ENCODE measurements around the gene ANAPC5.
"Not testable (repeated sequence)": the region's sequence is repeated elsewhere in the genome, so short reads cannot be mapped to it uniquely, and the experiment has no call there.

ANAPC5 gene

DNA sequence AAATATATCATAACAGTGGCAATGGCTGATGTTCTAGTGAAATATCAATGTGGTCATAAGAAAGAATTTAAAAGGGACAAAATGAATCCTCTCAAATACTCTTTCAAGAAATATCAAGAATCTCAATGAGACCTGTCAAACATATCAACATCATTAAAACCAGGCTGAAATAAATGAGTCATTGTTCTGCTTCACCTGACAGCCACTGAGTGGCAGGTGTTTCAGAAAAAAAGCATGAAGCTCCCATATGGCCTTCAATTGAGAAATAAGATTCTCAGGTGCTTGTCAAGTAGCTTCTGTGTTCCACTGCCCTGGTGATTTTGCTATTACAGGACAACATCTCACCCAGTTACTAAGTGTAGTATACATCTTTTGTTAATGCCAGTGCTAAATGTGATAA lies 21.5 kb downstream of the ANAPC5 start:
- Histone ChIP-seq H3K9ac (ENCODE audit: low read depth, low read length) (no peak overlapping the region), H3K27ac (ENCODE audit: low read length) (no peak overlapping the region), H3K4me1 (ENCODE audit: insufficient read depth, low read length) (no peaks in the 10 kb centered on the region), H3K36me3 (ENCODE audit: insufficient read depth, low read depth, low read length) (peaks cover 90% of the 10 kb centered on the region), H3K4me3 (ENCODE audit: low read length) (no peak overlapping the region), H3K9me3 (ENCODE audit: insufficient read depth, low read depth, low read length) (no peaks in the 10 kb centered on the region), H3K27me3 (ENCODE audit: insufficient read depth, low read length) (no peaks in the 10 kb centered on the region)

DNA sequence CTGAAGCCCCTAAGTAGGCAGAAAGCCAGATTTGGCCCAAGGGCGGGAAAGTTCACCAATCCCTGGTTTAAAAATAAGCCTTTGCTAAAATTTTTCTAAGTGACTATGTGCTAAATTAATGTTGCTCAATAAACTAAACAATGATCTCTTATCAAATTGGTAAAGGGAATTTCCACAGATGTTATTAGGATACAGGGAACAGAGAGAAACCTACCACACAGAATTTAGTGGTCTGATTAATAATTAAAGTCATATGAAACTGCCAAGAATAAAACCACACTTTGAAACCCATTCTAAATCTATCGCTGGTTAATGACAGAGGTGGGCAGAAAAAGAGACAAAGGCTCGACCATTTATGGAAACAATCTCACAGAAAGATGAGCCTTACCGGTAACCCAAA lies 22.0 kb downstream of the ANAPC5 start:
- Histone ChIP-seq H3K36me3 (ENCODE audit: insufficient read depth, low read depth, low read length) (peaks cover 89% of the 10 kb centered on the region), H3K4me1 (ENCODE audit: insufficient read depth, low read length) (no peaks in the 10 kb centered on the region), H3K4me3 (ENCODE audit: low read length) (no peak overlapping the region), H3K9me3 (ENCODE audit: insufficient read depth, low read depth, low read length) (no peaks in the 10 kb centered on the region), H3K9ac (ENCODE audit: low read depth, low read length) (no peak overlapping the region), H3K27me3 (ENCODE audit: insufficient read depth, low read length) (no peaks in the 10 kb centered on the region), H3K27ac (ENCODE audit: low read length) (no peak overlapping the region)

DNA sequence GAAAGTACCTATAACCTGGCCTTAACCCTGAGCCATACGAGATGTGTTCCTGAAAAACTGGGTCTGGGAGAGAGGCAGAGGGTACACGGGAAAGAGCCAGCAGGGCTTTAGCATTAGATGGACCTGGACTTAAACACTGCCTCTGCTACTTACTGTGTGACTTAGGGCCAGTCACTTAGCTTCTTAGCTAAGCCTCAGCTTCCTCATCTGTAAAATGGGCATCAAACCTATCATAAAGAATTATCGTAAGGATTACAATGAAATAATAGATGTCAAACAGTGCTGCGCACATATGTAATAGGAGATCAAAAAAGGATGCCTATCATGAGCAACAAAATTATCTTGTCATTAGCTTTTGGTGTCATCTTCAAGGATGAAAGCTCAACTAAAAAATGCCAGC lies 23.6 kb downstream of the ANAPC5 start:
- Histone ChIP-seq H3K27ac (ENCODE audit: low read length) (no peak overlapping the region), H3K4me1 (ENCODE audit: insufficient read depth, low read length) (no peaks in the 10 kb centered on the region), H3K9ac (ENCODE audit: low read depth, low read length) (no peak overlapping the region), H3K36me3 (ENCODE audit: insufficient read depth, low read depth, low read length) (peaks cover 93% of the 10 kb centered on the region), H3K4me3 (ENCODE audit: low read length) (no peak overlapping the region), H3K9me3 (ENCODE audit: insufficient read depth, low read depth, low read length) (no peaks in the 10 kb centered on the region), H3K27me3 (ENCODE audit: insufficient read depth, low read length) (no peaks in the 10 kb centered on the region)

DNA sequence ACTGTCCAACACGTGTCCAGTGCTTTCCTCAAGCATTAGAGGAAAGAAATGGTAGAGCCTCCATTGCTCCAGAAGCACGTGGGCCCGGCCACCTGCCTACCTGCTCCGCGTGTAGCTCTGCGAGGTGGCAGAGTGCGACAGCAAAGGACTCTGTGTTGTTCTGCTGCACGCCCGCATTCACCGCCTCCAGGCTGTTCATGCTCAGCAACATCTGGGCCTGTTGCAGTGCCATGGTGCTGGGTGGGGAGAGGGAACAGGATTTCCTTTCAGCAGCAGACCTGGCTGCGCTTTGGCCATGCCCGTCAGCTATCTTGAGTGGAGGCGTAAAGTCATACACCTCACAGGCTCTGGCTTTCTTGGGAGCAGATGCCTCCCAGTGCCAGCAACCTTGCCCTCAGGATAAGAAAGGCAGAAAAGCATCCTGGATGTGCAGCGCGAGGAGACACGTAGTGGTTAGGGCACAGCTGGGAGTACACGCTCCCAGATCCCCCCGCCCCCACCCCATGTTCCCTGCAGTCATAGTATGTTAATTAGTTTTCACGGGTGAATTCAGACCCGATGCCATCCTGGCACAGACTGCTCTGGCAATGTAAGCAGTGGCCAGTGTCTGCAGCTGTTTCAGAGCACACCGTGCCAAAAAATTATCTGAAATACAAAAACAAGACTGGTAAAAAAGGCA lies 25.1 kb downstream of the ANAPC5 start:
- H3K9ac ChIP-seq (ENCODE audit: low read depth, low read length): no peak overlapping the region
- H3K27me3 ChIP-seq (ENCODE audit: insufficient read depth, low read length): no peaks in the 10 kb centered on the region
- no peak overlapping the region for H3K27ac ChIP-seq (ENCODE audit: low read length)
- H3K36me3 ChIP-seq (ENCODE audit: insufficient read depth, low read depth, low read length): peaks cover 95% of the 10 kb centered on the region
- no peaks in the 10 kb centered on the region for H3K4me1 ChIP-seq (ENCODE audit: insufficient read depth, low read length)
- H3K9me3 ChIP-seq (ENCODE audit: insufficient read depth, low read depth, low read length): no peaks in the 10 kb centered on the region
- no peak overlapping the region for H3K4me3 ChIP-seq (ENCODE audit: low read length)

DNA sequence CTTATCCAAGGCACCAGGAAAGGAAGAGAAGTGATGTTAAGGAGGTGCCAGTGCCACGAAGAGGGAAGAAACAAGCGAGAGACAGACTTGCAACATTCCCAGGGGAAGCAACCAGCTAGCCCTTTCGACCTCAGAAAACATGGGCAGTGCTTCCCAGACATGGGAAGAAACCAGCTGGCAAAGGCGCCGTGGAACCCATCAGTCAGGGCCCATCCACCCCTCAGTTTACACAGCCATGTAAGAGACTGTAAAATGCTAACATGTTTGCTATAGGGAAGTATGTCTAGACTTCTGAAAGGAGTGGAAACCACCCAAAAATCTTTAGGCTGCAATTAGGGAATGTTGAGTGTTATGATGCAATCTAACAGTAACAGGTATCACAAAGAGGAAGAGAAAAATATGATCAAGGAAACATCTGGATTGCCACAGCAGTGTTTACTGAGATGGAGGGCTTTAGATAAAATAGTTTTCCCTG lies 26.3 kb downstream of the ANAPC5 start:
- Histone ChIP-seq H3K4me3 (ENCODE audit: low read length) (no peak overlapping the region), H3K9me3 (ENCODE audit: insufficient read depth, low read depth, low read length) (no peaks in the 10 kb centered on the region), H3K4me1 (ENCODE audit: insufficient read depth, low read length) (no peaks in the 10 kb centered on the region), H3K9ac (ENCODE audit: low read depth, low read length) (no peak overlapping the region), H3K36me3 (ENCODE audit: insufficient read depth, low read depth, low read length) (peaks cover 84% of the 10 kb centered on the region), H3K27me3 (ENCODE audit: insufficient read depth, low read length) (no peaks in the 10 kb centered on the region), H3K27ac (ENCODE audit: low read length) (no peak overlapping the region)

DNA sequence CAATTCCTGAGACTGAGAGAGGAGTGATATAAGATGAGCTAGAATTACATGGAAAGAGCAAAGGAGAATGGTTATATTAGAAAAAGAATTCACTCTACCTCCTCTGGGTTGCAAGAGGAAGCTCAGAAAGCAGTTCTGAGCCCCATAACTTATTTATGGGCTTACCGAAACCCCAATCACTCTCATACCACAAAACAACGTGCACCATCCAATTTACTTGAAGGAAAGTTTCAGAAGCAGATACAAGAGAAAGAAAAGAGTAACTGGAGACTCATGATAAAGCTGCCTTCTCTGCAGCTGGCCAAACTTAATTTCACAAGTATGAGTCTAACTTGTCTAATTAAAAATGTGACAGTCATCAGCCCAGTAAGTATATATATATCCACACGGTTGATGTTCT lies 28.3 kb downstream of the ANAPC5 start:
- Histone ChIP-seq H3K27me3 (ENCODE audit: insufficient read depth, low read length) (no peaks in the 10 kb centered on the region), H3K36me3 (ENCODE audit: insufficient read depth, low read depth, low read length) (peaks cover 77% of the 10 kb centered on the region), H3K9ac (ENCODE audit: low read depth, low read length) (no peak overlapping the region), H3K27ac (ENCODE audit: low read length) (no peak overlapping the region), H3K4me1 (ENCODE audit: insufficient read depth, low read length) (no peaks in the 10 kb centered on the region), H3K4me3 (ENCODE audit: low read length) (no peak overlapping the region), H3K9me3 (ENCODE audit: insufficient read depth, low read depth, low read length) (no peaks in the 10 kb centered on the region)

DNA sequence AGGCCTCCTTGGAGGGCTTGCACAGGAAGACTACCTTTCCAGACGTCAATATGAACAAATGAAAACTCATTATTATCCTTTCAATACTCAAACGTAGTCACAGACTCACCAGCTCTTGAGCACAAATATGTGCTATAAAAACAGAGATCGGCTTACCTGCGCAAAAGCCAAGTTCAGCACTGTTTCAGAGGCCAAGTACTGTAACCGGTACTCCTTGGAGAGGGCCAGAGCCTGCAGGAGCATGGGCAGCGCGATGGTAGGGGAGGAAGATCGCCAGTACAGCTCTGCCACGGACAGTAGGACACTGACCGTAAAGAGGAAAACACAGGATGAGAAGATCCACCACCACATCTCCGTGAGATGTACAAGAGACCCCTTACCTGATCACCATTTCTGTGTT lies 34.1 kb downstream of the ANAPC5 start:
- H3K36me3 ChIP-seq (ENCODE audit: insufficient read depth, low read depth, low read length): peaks cover 46% of the 10 kb centered on the region
- no peaks in the 10 kb centered on the region for H3K27me3 ChIP-seq (ENCODE audit: insufficient read depth, low read length)
- H3K9ac ChIP-seq (ENCODE audit: low read depth, low read length): no peak overlapping the region
- no peak overlapping the region for H3K4me3 ChIP-seq (ENCODE audit: low read length)
- H3K4me1 ChIP-seq (ENCODE audit: insufficient read depth, low read length): no peaks in the 10 kb centered on the region; the same call in 1 of the 2 replicates
- no peak overlapping the region for H3K27ac ChIP-seq (ENCODE audit: low read length)
- H3K9me3 ChIP-seq (ENCODE audit: insufficient read depth, low read depth, low read length): no peaks in the 10 kb centered on the region

DNA sequence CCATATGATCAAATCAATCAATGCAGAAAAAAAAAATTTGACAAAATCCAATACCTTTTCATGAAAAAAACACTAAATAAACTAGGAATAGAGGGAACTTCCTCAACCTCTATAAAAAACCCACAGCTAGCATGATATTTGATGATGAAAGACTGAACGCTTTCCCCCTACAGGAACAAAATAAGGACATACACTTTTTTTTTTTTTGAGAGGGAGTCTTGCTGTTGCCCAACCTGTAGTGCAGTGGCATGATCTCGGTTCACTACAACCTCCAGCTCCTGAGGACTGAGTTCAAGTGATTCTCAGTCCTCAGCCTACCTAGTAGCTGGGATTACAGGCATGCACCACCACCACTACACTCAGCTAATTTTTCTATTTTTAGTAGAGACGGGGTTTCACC lies 37.8 kb downstream of the ANAPC5 start:
- Histone ChIP-seq H3K36me3 (ENCODE audit: insufficient read depth, low read depth, low read length) (peaks cover 56% of the 10 kb centered on the region), H3K4me3 (ENCODE audit: low read length) (no peak overlapping the region), H3K9me3 (ENCODE audit: insufficient read depth, low read depth, low read length) (no peaks in the 10 kb centered on the region), H3K4me1 (ENCODE audit: insufficient read depth, low read length) (no peaks in the 10 kb centered on the region; the same call in 1 of the 2 replicates), H3K27ac (ENCODE audit: low read length) (no peak overlapping the region), H3K9ac (ENCODE audit: low read depth, low read length) (no peak overlapping the region), H3K27me3 (ENCODE audit: insufficient read depth, low read length) (no peaks in the 10 kb centered on the region)

DNA sequence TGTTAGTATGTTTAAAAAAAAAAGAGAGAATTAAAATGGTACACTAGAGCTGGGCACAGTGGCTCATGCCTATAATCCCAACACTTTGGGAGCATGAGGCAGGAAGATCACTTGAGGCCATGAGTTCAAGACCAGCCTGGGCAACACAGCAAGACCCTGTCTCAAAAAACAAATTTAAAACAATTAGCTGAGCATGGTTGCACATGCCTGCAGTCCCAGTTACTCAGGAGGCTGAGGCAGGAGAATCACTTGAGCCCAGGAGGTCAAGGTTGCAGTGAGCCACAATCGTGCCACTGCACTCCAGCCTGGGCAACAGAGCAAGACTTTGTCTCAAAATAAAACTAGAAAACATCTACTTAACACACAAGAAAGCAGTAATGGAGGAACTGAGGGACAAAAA lies 42.0 kb downstream of the ANAPC5 start:
- H3K9me3 ChIP-seq (ENCODE audit: insufficient read depth, low read depth, low read length); H3K27ac ChIP-seq (ENCODE audit: low read length); H3K9ac ChIP-seq (ENCODE audit: low read depth, low read length); H3K4me1 ChIP-seq (ENCODE audit: insufficient read depth, low read length); H3K27me3 ChIP-seq (ENCODE audit: insufficient read depth, low read length); H3K4me3 ChIP-seq (ENCODE audit: low read length): not testable (repeated sequence)
- H3K36me3 ChIP-seq (ENCODE audit: insufficient read depth, low read depth, low read length): peaks cover 38% of the 10 kb centered on the region

DNA sequence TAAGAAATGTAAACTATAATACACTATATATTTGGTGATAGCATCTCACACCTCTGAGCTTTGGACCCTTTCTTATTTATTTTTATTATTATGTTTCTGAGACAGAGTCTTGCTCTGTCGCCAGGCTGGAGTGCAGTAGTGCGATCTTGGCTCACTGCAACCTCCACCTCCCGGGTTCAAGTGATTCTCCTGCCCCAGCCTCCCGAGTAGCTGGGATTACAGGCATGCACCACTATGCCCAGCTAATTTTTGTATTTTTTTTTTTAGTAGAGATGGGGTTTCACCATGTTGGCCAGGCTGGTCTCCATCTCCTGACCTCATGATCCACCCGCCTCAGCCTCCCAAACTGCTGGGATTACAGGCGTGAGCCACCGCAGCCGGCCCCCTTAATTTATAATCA lies 44.8 kb downstream of the ANAPC5 start:
- H3K9me3 ChIP-seq (ENCODE audit: insufficient read depth, low read depth, low read length); H3K27ac ChIP-seq (ENCODE audit: low read length); H3K4me3 ChIP-seq (ENCODE audit: low read length); H3K9ac ChIP-seq (ENCODE audit: low read depth, low read length); H3K27me3 ChIP-seq (ENCODE audit: insufficient read depth, low read length); H3K4me1 ChIP-seq (ENCODE audit: insufficient read depth, low read length): not testable (repeated sequence)
- peaks cover 38% of the 10 kb centered on the region for H3K36me3 ChIP-seq (ENCODE audit: insufficient read depth, low read depth, low read length)

DNA sequence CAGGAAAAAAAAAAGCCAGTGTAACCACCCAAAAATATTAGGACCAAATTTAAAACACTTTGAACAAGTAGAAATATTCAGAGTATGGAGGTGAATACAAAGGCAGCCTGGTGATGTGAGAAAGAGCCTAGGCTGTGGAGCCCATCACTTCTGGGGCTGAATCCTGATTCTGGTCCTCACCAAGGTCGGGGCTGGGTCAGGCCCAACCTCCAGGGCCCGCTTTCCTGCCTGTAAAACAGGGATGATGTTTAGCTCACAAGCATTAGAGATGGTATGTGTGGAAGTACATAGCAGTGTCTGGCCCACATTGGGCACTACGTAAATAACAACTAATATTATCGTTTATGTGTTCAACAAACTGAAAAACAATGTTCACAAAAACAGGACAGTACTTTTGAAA lies 47.9 kb downstream of the ANAPC5 start:
- Histone ChIP-seq H3K36me3 (ENCODE audit: insufficient read depth, low read depth, low read length) (peaks cover 10% of the 10 kb centered on the region), H3K9me3 (ENCODE audit: insufficient read depth, low read depth, low read length) (no peaks in the 10 kb centered on the region), H3K9ac (ENCODE audit: low read depth, low read length) (no peak overlapping the region), H3K4me3 (ENCODE audit: low read length) (no peak overlapping the region), H3K4me1 (ENCODE audit: insufficient read depth, low read length) (no peaks in the 10 kb centered on the region), H3K27ac (ENCODE audit: low read length) (no peak overlapping the region), H3K27me3 (ENCODE audit: insufficient read depth, low read length) (no peaks in the 10 kb centered on the region)

DNA sequence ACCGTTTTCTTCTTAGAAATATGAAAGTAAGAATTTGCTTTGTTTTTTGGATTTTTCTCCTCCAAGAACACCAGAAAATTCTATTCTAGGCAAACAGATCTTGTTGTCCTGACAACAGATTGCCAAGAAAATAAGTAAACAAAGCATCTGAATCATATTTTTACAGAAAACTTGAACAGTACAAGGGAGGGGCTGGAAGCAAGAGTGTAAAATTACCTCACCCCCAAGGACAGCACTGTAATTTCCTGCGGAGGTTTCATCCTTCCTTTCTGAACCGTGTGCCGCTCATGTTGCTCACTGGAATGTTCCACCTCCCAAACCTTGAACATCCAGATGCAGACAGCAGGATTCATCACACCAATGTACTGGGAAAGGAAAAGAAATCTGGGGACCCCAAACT lies 50.3 kb downstream of the ANAPC5 start:
- Histone ChIP-seq H3K36me3 (ENCODE audit: insufficient read depth, low read depth, low read length) (no peaks in the 10 kb centered on the region), H3K9ac (ENCODE audit: low read depth, low read length) (no peak overlapping the region), H3K9me3 (ENCODE audit: insufficient read depth, low read depth, low read length) (no peaks in the 10 kb centered on the region), H3K4me1 (ENCODE audit: insufficient read depth, low read length) (no peaks in the 10 kb centered on the region), H3K27ac (ENCODE audit: low read length) (no peak overlapping the region), H3K4me3 (ENCODE audit: low read length) (no peak overlapping the region), H3K27me3 (ENCODE audit: insufficient read depth, low read length) (no peaks in the 10 kb centered on the region)
